B cell (primary cell): ENCODE measurements around the gene ADCY1. TPM values are rescaled to one million over a fixed set of nuclear protein-coding genes. Genes with fewer than 3 reads are reported as not detected.

Experiments used
- ATAC-seq: fragments of 200-7000 bp; cut with Tn5 transposase; one replicate; pipeline ENCODE4 v1.10.0; 2021; ENCODE audit warnings: low read depth, mild to moderate bottlenecking, moderate number of reproducible peaks, moderate library complexity
- CTCF ChIA-PET: fragments of 350-600 bp; sonication (Branson Sonifier 250); formaldehyde crosslinking; loops from one replicate; lab custom pipeline; 2021; ENCODE audit warnings: antibody characterized with exemption, inconsistent platforms; lab: Charles Lee
- POLR2A ChIA-PET: fragments of 350-600 bp; sonication (Branson Sonifier 250); formaldehyde crosslinking; loops from one replicate; lab custom pipeline; 2021; ENCODE audit warnings: antibody characterized with exemption; lab: Charles Lee
- DNase-seq: peaks from one replicate; pipeline ENCODE4 v3.0.0; 2013
- H2AFZ ChIP-seq: 2 replicates; pipeline ENCODE4 v1.6.1; 2012; ENCODE audit warnings: mild to moderate bottlenecking, low read depth, low read length; ENCODE audit not compliant: insufficient read depth, poor library complexity, severe bottlenecking
- H3K27ac ChIP-seq, 2 donors: 1 replicate in 1 of 2; 2 replicates in 1 of 2; pipeline ENCODE4 v1.5.1; 2012 to 2013; ENCODE audit warnings: low read length in 2 of 2, mild to moderate bottlenecking in 2 of 2, moderate library complexity in 1 of 2
- H3K27me3 ChIP-seq, 4 experiments: fragments of 200-600 bp in 1 of 4; sonication (generic) in 1 of 4; replicated peaks in 1 of 4; 1 replicate in 2 of 4; 2 replicates in 2 of 4; pipeline versions ENCODE4 v1.6.1 to v1.7.0; 2013 to 2016; ENCODE audit warnings: low read length in 3 of 4, mild to moderate bottlenecking in 2 of 4, mixed read lengths in 1 of 4, moderate library complexity in 1 of 4; ENCODE audit not compliant: insufficient read depth in 4 of 4, control insufficient read depth in 3 of 4; ENCODE audit errors: control extremely low read depth in 1 of 4
- H3K36me3 ChIP-seq, 2 experiments: replicated peaks in 1 of 2; 1 replicate in 1 of 2; 2 replicates in 1 of 2; pipeline versions ENCODE4 v1.6.1 to v1.7.1; 2013; ENCODE audit warnings: low read length in 1 of 2; ENCODE audit not compliant: insufficient read depth in 2 of 2, control insufficient read depth in 1 of 2; ENCODE audit errors: control extremely low read depth in 1 of 2, extremely low read depth in 1 of 2
- H3K4me1 ChIP-seq, 2 donors: fragments of 200-600 bp in 1 of 2; sonication (generic) in 1 of 2; 1 replicate in 1 of 2; 2 replicates in 1 of 2; pipeline versions ENCODE4 v1.5.1 to v1.6.1; 2013 to 2017; ENCODE audit warnings: low read length in 2 of 2; ENCODE audit not compliant: control insufficient read depth in 2 of 2, insufficient read depth in 2 of 2
- H3K4me2 ChIP-seq: replicated peaks from 2 replicates; pipeline ENCODE3; 2012; ENCODE audit warnings: mild to moderate bottlenecking, low read depth, low read length; ENCODE audit not compliant: poor library complexity, severe bottlenecking
- H3K4me3 ChIP-seq, 5 experiments: fragments of 200-600 bp in 1 of 5; sonication (generic) in 1 of 5; 1 replicate in 3 of 5; 2 replicates in 2 of 5; pipeline versions ENCODE4 v1.5.1 to v1.7.0; 2011 to 2016; ENCODE audit warnings: low read length in 4 of 5, mild to moderate bottlenecking in 4 of 5, low read depth in 2 of 5, control low read depth in 1 of 5, moderate library complexity in 1 of 5; ENCODE audit not compliant: insufficient read depth in 1 of 5; ENCODE audit errors: control extremely low read depth in 1 of 5, extremely low read depth in 1 of 5
- H3K79me2 ChIP-seq: fragments of 200-600 bp; sonication (generic); one replicate; pipeline ENCODE4 v1.6.0; 2016; ENCODE audit warnings: low read length; ENCODE audit not compliant: control insufficient read depth, insufficient read depth
- H3K9ac ChIP-seq: fragments of 200-600 bp; sonication (generic); 2 replicates; pipeline ENCODE4 v1.6.1; 2017; ENCODE audit warnings: mild to moderate bottlenecking, low read length, moderate library complexity
- H3K9me3 ChIP-seq, 3 donors: one replicate each; pipeline versions ENCODE4 v1.6.1 to v1.7.1; 2013; ENCODE audit warnings: low read length in 2 of 3; ENCODE audit not compliant: control insufficient read depth in 2 of 3, insufficient read depth in 1 of 3; ENCODE audit errors: control extremely low read depth in 1 of 3
- H4K20me1 ChIP-seq: 2 replicates; pipeline ENCODE4 v1.6.0; 2012; ENCODE audit warnings: mild to moderate bottlenecking, low read length; ENCODE audit not compliant: insufficient read depth, control insufficient read depth, poor library complexity, severe bottlenecking
- H3K27ac Mint-ChIP-seq: one replicate; pipeline ENCODE4 v1.8.0; 2021; ENCODE audit warnings: mixed read lengths
- H3K27me3 Mint-ChIP-seq: one replicate; pipeline ENCODE4 v1.8.0; 2021; ENCODE audit warnings: mixed read lengths
- H3K4me1 Mint-ChIP-seq: one replicate; pipeline ENCODE4 v1.8.0; 2021; ENCODE audit warnings: mixed read lengths
- H3K4me3 Mint-ChIP-seq: one replicate; pipeline ENCODE4 v1.8.0; 2021; ENCODE audit warnings: mixed read lengths
- H3K9me3 Mint-ChIP-seq: one replicate; pipeline ENCODE4 v1.8.0; 2022; ENCODE audit warnings: mixed read lengths; ENCODE audit not compliant: insufficient read depth
- CTCF ChIP-seq: fragments of 200-600 bp; IDR thresholded peaks from one replicate; pipeline ENCODE4 v1.8.0; 2022; ENCODE audit warnings: antibody characterized with exemption, mild to moderate bottlenecking
- EZH2 ChIP-seq: IDR thresholded peaks from 2 replicates; pipeline ENCODE4 v1.6.1; 2012; ENCODE audit warnings: borderline replicate concordance, low read depth, mild to moderate bottlenecking, moderate library complexity, low read length; ENCODE audit not compliant: insufficient read depth, poor library complexity, severe bottlenecking
- WGBS: methylation state at CpG from one replicate; pipeline ENCODE4 v1.1.5; 2013; ENCODE audit warnings: missing lambda C conversion rate; ENCODE audit not compliant: insufficient coverage; 5-methylcytosine and 5-hydroxymethylcytosine counted together
- intact Hi-C: fragments of 100-400 bp; cut with micrococcal nuclease; formaldehyde crosslinking; loops from one replicate; pipeline ENCODE4 v1.10.0; 2022
- polyA plus RNA-seq: library from polyadenylated mRNA; depleted of rRNA; stranded (reverse); fragments of >200 nt; gene quantifications from 2 replicates; pipeline ENCODE4 v1.2.3, GENCODE V29; 2012
- total RNA-seq, 2 donors: library from RNA; stranded (reverse); fragments of 120-200 nt in 1 of 2; gene quantifications; 1 replicate in 1 of 2; 2 replicates in 1 of 2; pipeline versions ENCODE4 v1.2.3 to v1.2.4, GENCODE V29; 2013 to 2022

ADCY1 gene
- total and polyA plus RNA-seq, 2 donors (not counting 1 experiment from before 2014, with no cell fraction given) = 0.05 to 0.12 TPM

- ATAC-seq (no peak), DNase-seq (no peak)
- H3K36me3 ChIP-seq = no peaks in the 10 kb centered on the region
These were observed 123.5 kb downstream of the ADCY1 start for GRCh38 chr7:45697576-45698136.

More at GRCh38 chr7:45697576-45698136, 123.5 kb downstream of the ADCY1 start:
- Mint-ChIP-seq H3K4me3 (no peak overlapping the region), H3K27me3 (peaks cover 4% of the 10 kb centered on the region), H3K9me3 (no peaks in the 10 kb centered on the region), H3K4me1 (no peaks in the 10 kb centered on the region), H3K27ac (no peak overlapping the region)
- no peak overlapping the region for H3K4me3 ChIP-seq
- no peak overlapping the region for H2AFZ ChIP-seq
- H3K27ac ChIP-seq = no peak overlapping the region
- H4K20me1 ChIP-seq = no peaks in the 10 kb centered on the region
- H3K9me3 ChIP-seq = no peaks in the 10 kb centered on the region
- CTCF ChIA-PET = no interaction called here
- no peak overlapping the region for H3K9ac ChIP-seq
- H3K4me1 ChIP-seq = no peaks in the 10 kb centered on the region
- intact Hi-C loops = no loop called here
- H3K4me2 ChIP-seq = no peak overlapping the region
- no peak for TF ChIP-seq EZH2
- no peak for TF ChIP-seq CTCF
- peaks cover 0 to 5% (median 0%) of the 10 kb centered on the region in 4 experiments for H3K27me3 ChIP-seq
- H3K79me2 ChIP-seq = no peaks in the 10 kb centered on the region
- 100% methylated on average over 2 of the region's 5 CpGs for WGBS
- POLR2A ChIA-PET = no interaction called here
